HG02610 (cell line): ENCODE measurements around the gene SLC39A7.
A peak's percentile ranks its signal among the peaks of the same experiment; 100 is the strongest.

Experiments used
- ATAC-seq: cut with Tn5 transposase; IDR thresholded peaks from one replicate; pipeline ENCODE4 v1.9.1; 2021; ENCODE audit warnings: mild to moderate bottlenecking, moderate library complexity; ENCODE audit not compliant: unreplicated experiment

SLC39A7 gene

GRCh38 chr6:33204415-33205190, 3.9 kb downstream of the SLC39A7 start, which contains the start of gene HSD17B8:
Gene HSD17B8, plus strand, starts transcription at chr6:33204655. Its CDS starts 14 bp downstream, at chr6:33204669.
- ATAC-seq, result peak; percentile 54

DNA sequence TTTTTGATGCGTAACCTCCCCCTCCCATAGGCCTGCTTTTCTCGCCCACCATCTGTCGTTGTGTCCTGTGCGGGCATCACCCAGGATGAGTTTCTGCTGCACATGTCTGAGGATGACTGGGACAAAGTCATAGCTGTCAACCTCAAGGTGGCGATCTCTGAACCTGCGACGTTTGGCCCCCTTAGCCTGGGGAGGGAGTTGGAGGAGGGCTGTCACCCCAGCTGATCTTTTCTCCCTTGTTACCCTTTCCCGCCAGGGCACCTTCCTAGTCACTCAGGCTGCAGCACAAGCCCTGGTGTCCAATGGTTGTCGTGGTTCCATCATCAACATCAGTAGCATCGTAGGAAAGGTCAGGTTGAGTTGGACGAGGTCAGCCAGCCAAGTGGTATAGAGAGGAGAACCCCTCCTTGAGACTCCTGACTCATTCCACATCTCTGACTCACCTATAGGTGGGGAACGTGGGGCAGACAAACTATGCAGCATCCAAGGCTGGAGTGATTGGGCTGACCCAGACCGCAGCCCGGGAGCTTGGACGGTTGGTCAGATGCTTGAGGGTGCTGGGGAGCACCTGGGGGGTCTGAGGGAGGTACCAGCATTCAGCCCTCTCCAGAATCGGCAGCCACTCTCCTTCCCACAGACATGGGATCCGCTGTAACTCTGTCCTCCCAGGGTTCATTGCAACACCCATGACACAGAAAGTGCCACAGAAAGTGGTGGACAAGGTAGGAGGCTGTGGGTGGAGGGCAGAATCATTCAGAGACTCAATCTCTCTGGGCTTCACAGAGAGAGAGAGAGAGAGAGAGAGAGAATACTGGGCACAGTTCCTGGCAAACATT, 4.7 kb downstream of the SLC39A7 start:
- ATAC-seq, result no peak

GRCh38 chr6:33206027-33206863, 5.6 kb downstream of the SLC39A7 start:
- no peak for ATAC-seq

GRCh38 chr6:33206864-33207551, 6.3 kb downstream of the SLC39A7 start:
- no peak for ATAC-seq

DNA sequence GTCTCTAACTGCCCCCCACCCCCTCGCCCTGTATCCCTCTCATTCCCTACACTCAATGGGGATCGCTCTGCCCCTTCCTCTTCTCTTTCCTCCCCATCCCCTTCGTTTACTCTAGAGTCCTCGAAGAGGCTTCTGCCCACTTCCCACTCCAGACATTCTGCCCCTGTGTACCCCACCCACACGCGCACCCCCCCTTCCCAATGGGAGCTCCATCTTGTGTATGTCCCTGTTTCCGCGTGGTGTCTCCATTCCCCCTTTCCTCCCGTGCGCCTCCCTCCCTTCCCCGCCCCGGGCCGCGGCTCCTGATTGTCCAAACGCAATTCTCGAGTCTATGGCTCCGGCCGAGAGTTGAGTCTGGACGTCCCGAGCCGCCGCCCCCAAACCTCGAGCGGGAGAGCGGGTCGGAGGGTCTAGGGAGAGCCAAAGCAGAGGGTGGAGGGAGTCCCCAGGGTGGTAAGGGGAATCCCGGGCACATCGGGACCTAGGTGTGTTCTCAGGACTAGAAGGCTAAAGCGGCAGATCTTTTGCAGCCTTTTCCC, 7.0 kb downstream of the SLC39A7 start:
- no peak for ATAC-seq

- no peak for ATAC-seq
These were observed 7.7 kb downstream of the SLC39A7 start, which contains the start of gene RING1 for GRCh38 chr6:33208091-33208967. Gene RING1, plus strand, starts transcription at chr6:33208500. Its CDS starts 323 bp downstream, at chr6:33208823.

DNA sequence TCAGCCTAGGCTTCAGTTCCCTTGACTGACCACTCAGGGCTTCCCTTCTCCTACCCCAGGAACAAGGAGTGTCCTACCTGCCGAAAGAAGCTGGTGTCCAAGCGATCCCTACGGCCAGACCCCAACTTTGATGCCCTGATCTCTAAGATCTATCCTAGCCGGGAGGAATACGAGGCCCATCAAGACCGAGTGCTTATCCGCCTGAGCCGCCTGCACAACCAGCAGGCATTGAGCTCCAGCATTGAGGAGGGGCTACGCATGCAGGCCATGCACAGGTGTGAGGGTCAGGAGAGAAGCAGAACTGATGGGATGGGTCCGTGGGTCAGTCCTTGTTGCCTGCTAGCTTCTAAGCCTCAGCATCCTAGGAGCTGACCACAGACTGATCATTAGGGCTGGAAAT, 9.2 kb downstream of the SLC39A7 start:
- ATAC-seq, result no peak

DNA sequence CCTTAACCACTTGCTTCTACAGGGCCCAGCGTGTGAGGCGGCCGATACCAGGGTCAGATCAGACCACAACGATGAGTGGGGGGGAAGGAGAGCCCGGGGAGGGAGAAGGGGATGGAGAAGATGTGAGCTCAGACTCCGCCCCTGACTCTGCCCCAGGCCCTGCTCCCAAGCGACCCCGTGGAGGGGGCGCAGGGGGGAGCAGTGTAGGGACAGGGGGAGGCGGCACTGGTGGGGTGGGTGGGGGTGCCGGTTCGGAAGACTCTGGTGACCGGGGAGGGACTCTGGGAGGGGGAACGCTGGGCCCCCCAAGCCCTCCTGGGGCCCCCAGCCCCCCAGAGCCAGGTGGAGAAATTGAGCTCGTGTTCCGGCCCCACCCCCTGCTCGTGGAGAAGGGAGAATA, 10.5 kb downstream of the SLC39A7 start:
- ATAC-seq, result no peak

DNA sequence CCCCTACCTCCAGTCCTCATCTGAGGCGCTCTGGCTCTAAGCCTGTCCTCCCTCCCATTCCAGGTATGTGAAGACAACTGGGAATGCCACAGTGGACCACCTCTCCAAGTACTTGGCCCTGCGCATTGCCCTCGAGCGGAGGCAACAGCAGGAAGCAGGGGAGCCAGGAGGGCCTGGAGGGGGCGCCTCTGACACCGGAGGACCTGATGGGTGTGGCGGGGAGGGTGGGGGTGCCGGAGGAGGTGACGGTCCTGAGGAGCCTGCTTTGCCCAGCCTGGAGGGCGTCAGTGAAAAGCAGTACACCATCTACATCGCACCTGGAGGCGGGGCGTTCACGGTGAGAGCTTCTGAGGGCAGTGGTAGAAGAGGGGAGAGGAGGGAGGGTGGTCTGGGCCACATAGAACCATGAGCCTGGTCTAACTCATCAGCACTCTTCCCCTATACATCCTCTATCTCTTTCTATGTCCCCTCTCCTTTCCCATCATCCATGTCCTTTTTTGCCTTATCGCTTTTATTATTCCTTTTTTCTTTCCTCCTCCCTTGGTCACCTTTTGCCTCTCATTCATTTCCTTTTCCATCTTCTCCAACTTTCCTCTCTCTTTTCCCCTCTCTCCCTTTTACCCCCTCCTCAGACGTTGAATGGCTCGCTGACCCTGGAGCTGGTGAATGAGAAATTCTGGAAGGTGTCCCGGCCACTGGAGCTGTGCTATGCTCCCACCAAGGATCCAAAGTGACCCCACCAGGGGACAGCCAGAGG, 11.2 kb downstream of the SLC39A7 start:
- ATAC-seq, result no peak

- no peak for ATAC-seq
These were observed 12.1 kb downstream of the SLC39A7 start for GRCh38 chr6:33212857-33213165.

- ATAC-seq, result no peak
These were observed 12.7 kb downstream of the SLC39A7 start for GRCh38 chr6:33213166-33213988.

DNA sequence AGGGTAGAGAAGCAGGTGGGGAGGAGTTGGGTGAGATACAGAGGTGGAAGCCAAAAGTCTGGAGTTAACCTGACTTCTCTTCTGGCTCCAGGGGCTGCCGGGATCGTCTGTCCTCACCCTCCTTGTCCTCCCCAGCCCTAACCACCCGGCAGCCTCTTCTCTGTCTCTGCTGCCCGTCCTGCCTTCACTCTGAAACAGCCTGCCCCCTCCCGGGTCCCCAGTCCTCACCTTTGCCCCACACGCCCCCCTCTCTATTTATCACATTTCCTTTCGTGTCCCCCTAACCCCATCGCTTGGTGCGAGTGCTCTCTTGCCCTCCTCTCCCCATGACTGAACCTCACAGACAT, 13.3 kb downstream of the SLC39A7 start:
- ATAC-seq, result no peak

- ATAC-seq, result no peak
These were observed 14.8 kb downstream of the SLC39A7 start for GRCh38 chr6:33215271-33216116.

DNA sequence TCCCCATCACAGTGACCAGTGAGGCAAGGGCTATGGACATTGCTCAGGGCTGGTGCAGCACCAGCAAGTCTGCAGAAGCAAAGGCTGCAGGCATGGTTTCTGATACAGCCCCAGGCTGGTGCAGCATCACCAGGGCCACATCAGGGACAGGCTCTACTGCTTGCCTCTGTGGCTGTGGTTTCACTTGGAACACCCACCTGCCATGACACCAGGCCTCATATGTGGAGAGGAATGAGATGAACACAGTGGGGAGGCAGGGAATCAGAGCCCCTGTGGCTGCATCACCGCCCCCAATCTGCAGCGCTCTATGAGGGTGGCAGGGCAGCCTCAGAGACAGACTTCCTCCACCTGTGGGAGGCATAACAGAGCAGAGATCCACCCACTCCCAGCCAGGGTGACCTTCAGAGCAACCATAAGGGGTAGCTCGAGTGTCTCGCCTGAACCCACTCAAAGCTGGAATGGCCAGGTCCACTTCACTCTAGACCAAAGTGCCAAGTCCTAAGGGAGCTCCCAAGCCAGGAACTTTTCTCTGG, 15.5 kb downstream of the SLC39A7 start:
- no peak for ATAC-seq

- no peak for ATAC-seq
These were observed 16.6 kb downstream of the SLC39A7 start for GRCh38 chr6:33217246-33217645.

GRCh38 chr6:33217681-33218080, 17.0 kb downstream of the SLC39A7 start:
- ATAC-seq, result no peak
